Heart left ventricle (tissue), 16 donors: ENCODE data around the gene PROCR. TPM values are rescaled to one million over a fixed set of nuclear protein-coding genes. Genes with fewer than 3 reads are reported as not detected.
"Not testable (repeated sequence)": the region's sequence is repeated elsewhere in the genome, so short reads cannot be mapped to it uniquely, and the experiment has no call there.

Experiments used
- ATAC-seq, 4 donors: fragments of 200-7000 bp; cut with Tn5 transposase; one replicate each; pipeline ENCODE4 v1.9.1; 2020 to 2022; ENCODE audit warnings: moderate library complexity in 4 of 4, mild to moderate bottlenecking in 3 of 4, moderate number of reproducible peaks in 1 of 4
- DNase-seq, 5 donors: peaks; one replicate each; pipeline ENCODE4 v3.0.0-alpha.2; 2020
- H3K27ac ChIP-seq, 12 donors: fragments of 200-600 bp; sonication (generic) in 4 of 12; one replicate each; pipeline versions ENCODE4 v1.5.0 to v1.8.0; 2016 to 2022; ENCODE audit warnings: mild to moderate bottlenecking in 2 of 12
- H3K27me3 ChIP-seq, 9 donors: fragments of 200-600 bp; sonication (generic) in 2 of 9; one replicate each; pipeline versions ENCODE4 v1.5.1 to v1.8.0; 2016 to 2022; ENCODE audit warnings: mild to moderate bottlenecking in 3 of 9
- H3K36me3 ChIP-seq, 9 donors: fragments of 200-600 bp; sonication (generic) in 2 of 9; one replicate each; pipeline versions ENCODE4 v1.5.0 to v1.8.0; 2018 to 2022; ENCODE audit warnings: mild to moderate bottlenecking in 2 of 9
- H3K4me1 ChIP-seq, 12 donors: fragments of 200-600 bp; sonication (generic) in 4 of 12; one replicate each; pipeline versions ENCODE4 v1.5.0 to v1.8.0; 2016 to 2022; ENCODE audit warnings: mild to moderate bottlenecking in 3 of 12
- H3K4me3 ChIP-seq, 12 donors: fragments of 200-600 bp; sonication (generic) in 4 of 12; one replicate each; pipeline versions ENCODE4 v1.5.0 to v1.8.0; 2017 to 2022; ENCODE audit warnings: mild to moderate bottlenecking in 9 of 12, moderate library complexity in 4 of 12
- H3K9me3 ChIP-seq, 12 donors: fragments of 200-600 bp; sonication (generic) in 4 of 12; one replicate each; pipeline versions ENCODE4 v1.5.0 to v1.8.0; 2016 to 2022; ENCODE audit warnings: mild to moderate bottlenecking in 1 of 12
- POLR2A ChIP-seq, 2 donors: fragments of 450-650 bp; IDR thresholded peaks; one replicate each; pipeline ENCODE4 v1.6.1; 2017; ENCODE audit warnings: antibody characterized with exemption in 2 of 2, mild to moderate bottlenecking in 2 of 2, moderate library complexity in 2 of 2
- WGBS, 4 donors: extraction: QIAGEN DNeasy Blood & Tissue Kit in 2 of 4; methylation state at CpG; one replicate each; pipeline versions ENCODE4 v1.1.5 to v1.1.7; 2013 to 2018; 5-methylcytosine and 5-hydroxymethylcytosine counted together
- intact Hi-C, 10 donors: fragments of 100-400 bp; cut with DNase I; formaldehyde crosslinking; loops; one replicate each; pipeline versions ENCODE4 v1.11.1 to v1.14.2; 2022
- polyA plus RNA-seq, 2 donors: library from polyadenylated mRNA; stranded (reverse); fragments of 200-250 nt; gene quantifications; one replicate each; pipeline ENCODE4 v1.2.3, GENCODE V29; 2013
- total RNA-seq, 9 donors: library from RNA; depleted of rRNA in 2 of 9; stranded (reverse); fragments of >200 nt in 2 of 9; fragmentation: NEBNext Ultra II Directional in 3 of 9; extraction: Animal tissue kit (Norgen Biotek cat#: 25700) in 3 of 9; gene quantifications; one replicate each; pipeline versions ENCODE4 v1.1.0 to v1.2.4, GENCODE V29; 2016 to 2023
- TF ChIP-seq, protein P1 (sequence below), 12 donors: fragments of 200-600 bp; sonication (generic) in 4 of 12; IDR thresholded peaks; one replicate each; pipeline versions ENCODE4 v1.5.0 to v1.8.0; 2018 to 2022; ENCODE audit warnings: antibody characterized with exemption in 12 of 12, mild to moderate bottlenecking in 5 of 12
- donor health status: ischemic (EF 13 %, LVEDD 7.1; RV severe dilation, severe dysfunction).
- donor health status: healthy with polysubstance abuse.
- donor health status: DM: no; HTN: yes; CAD: no.
- donor health status: DM: no; HTN: no; CAD: no.
- donor health status: ischemic (EF 25% LVEDD 6.9; RV normal size, moderate dysfunction).
- donor health status: ischemic (EF 25% LVEDD 5.7; RV mildly dilated, moderate dysfunction).
- donor health status: healthy.
- donor health status: DM: yes; HTN: yes; CAD: no.
- donor health status: ischemic (EF 35%, LVEDD 5.7; RV mildly dilated, moderate dysfunction).
- donor health status: nonischemic (EF 11% LVEDD 7.7; RV severe dilation, severe dysfunction).
- donor health status: DM: yes; HTN: yes; CAD: no.
- donor health status: PGD.
- donor health status: ischemic (EF 29% LVEDD 5.4; RV normal size, mild dysfunction).
- donor health status: nonischemic (EF 23%, LVEDD 6.1; RV moderate dilation, normal function).

Gene PROCR
- total and polyA plus RNA-seq, 11 donors: 2.5 to 64.6 (median 11.9) TPM

DNA sequence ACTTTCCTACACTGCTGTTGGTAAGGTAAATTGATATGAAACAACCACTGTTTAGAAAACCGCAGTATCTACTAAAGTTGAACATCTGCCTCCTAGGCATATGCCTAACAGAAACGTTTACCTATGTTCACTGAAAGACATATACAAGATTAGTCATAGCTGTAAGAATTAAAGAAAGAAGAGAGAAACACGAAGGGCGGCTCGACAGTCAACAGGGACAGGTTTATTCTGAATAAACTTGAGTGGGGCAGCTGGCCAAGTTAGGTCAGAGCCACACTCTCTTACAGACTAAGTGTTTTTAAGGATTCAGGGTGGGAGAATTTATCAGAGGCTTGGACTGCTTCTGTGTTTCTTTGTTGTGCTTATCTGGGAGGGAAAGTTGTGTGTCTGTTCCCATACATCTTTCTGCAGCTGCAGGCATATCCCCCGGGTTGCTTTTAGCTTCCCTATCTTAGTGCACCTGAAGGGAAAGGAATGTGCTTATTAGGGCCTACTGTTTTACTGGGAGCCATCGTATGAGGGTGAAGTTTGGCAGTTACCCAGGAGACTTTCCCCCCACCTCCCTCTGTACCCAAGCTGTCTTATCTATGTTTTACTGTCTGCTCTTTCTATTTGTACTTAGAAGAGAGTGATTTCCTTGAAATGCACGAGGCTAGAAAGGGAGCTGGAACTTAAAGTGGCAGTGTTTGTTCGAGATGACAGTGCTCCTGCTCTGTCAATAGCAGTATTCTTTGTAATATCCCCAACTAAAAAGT is 20.4 kb downstream of the PROCR start:
- 37 to 43% (median 41%) methylated on average over 9 of the region's 9 CpGs for WGBS, 4 donors
- H3K36me3 ChIP-seq: no peaks in the 10 kb centered on the region
- H3K4me1 ChIP-seq: peaks cover 0 to 10% (median 0%) of the 10 kb centered on the region in 12 donors
- H3K9me3 ChIP-seq: peaks cover 0 to 18% (median 8%) of the 10 kb centered on the region in 12 donors
- intact Hi-C loops: no loop called here
- TF ChIP-seq POLR2A (IDR thresholded peaks at IDR 0.05): no peak
- TF ChIP-seq, protein P1, sequence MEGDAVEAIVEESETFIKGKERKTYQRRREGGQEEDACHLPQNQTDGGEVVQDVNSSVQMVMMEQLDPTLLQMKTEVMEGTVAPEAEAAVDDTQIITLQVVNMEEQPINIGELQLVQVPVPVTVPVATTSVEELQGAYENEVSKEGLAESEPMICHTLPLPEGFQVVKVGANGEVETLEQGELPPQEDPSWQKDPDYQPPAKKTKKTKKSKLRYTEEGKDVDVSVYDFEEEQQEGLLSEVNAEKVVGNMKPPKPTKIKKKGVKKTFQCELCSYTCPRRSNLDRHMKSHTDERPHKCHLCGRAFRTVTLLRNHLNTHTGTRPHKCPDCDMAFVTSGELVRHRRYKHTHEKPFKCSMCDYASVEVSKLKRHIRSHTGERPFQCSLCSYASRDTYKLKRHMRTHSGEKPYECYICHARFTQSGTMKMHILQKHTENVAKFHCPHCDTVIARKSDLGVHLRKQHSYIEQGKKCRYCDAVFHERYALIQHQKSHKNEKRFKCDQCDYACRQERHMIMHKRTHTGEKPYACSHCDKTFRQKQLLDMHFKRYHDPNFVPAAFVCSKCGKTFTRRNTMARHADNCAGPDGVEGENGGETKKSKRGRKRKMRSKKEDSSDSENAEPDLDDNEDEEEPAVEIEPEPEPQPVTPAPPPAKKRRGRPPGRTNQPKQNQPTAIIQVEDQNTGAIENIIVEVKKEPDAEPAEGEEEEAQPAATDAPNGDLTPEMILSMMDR (IDR thresholded peaks at IDR 0.05): no peak
- no peak for DNase-seq
- ATAC-seq: no peak
- H3K27me3 ChIP-seq: no peaks in the 10 kb centered on the region
- no peak overlapping the region for H3K27ac ChIP-seq
- no peak overlapping the region for H3K4me3 ChIP-seq

DNA sequence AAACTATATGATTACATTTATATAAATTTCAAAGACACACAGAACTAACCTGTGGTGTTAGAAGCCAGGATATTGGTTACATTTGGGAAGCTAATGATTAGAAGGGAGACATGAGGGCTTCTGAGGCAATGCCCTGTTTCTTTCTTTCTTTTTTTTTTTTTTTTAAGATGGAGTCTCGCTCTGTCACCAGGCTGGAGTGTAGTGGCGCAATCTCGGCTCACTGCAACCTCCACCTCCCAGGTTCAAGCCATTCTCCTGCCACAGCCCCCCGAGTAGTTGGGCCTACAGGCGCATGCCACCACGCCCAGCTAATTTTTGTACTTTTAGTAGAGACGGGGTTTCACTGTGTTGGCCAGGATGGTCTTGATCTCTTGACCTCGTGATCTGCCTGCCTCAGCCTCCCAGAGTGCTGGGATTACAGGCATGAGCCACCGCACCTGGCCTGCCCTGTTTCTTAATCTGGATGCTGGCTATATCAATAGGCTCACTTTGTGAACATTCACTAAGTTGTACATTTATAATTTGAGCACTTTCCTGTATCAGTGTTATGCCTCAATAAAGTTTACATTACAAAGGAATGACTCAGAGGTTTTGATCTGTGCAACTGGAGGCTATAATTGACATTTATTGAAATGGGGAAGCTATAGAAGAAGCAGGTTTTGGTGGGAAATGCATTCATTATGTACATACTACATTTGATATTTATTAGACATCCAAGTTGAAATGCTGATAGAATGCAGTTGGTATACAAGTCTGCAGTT is 21.3 kb downstream of the PROCR start:
- ATAC-seq, H3K36me3 ChIP-seq, H3K27me3 ChIP-seq, H3K4me3 ChIP-seq, H3K27ac ChIP-seq, DNase-seq, intact Hi-C loops, H3K4me1 ChIP-seq: not testable (repeated sequence)
- 92 to 96% (median 95%) methylated on average over 9 of the region's 9 CpGs for WGBS, 4 donors
- H3K9me3 ChIP-seq: peaks cover 0 to 22% (median 8%) of the 10 kb centered on the region in 12 donors

DNA sequence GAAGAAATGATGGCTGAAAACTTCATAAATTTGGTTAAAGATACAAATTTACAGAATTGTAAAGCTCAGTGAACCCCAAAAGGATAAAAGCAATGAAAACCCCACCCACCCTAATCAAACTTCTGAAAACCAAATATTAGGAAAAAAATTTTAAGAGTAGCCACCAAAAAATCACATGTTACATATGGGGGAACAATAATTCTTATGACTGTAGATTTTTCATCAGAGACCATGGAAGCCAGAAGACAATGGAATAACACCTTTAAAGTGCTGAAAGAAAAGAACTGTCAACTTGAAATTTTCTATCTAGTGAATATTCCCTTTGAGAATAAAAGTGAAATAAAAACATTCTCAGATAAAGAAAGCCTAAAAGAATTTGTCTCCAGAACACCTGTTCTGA is 24.4 kb downstream of the PROCR start:
- H3K36me3 ChIP-seq: peaks cover 0 to 8% (median 0%) of the 10 kb centered on the region in 9 donors
- H3K27ac ChIP-seq: no peak overlapping the region
- H3K4me1 ChIP-seq: peaks cover 0 to 10% (median 0%) of the 10 kb centered on the region in 12 donors
- no peak for DNase-seq
- peaks cover 0 to 31% (median 8%) of the 10 kb centered on the region in 12 donors for H3K9me3 ChIP-seq
- no peaks in the 10 kb centered on the region for H3K27me3 ChIP-seq
- TF ChIP-seq, protein P1 (IDR thresholded peaks at IDR 0.05): no peak
- TF ChIP-seq POLR2A (IDR thresholded peaks at IDR 0.05): no peak
- no peak overlapping the region for H3K4me3 ChIP-seq
- intact Hi-C loops: no loop called here
- no peak for ATAC-seq

DNA sequence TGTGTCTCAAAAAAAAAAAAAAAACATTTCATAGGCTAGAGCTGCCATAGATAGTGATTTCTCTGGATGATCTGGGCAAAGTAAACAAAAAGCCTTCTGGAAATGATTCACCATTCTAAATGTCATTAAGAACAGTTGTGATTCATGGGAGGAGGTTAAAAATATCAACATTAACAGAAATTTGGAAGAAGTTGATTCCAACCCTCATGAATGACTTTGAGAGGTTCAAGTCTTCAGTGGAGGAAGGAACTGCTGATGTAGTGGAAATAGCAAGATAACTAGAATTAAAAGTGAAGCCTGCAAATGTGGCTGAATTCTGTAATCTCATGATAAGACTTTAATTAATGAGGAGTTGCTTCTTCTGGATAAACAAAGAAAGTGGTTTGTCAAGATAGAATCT is 27.9 kb downstream of the PROCR start:
- intact Hi-C loops: loop anchor here in 2 of 10 donors (5.0 to 10.0 kb wide), 3 partner anchors 32 to 365 kb away; partner anchors contain the start of genes ACSS2 (in 1 of the 2) and GGT7 (in 1 of the 2)
- Histone ChIP-seq H3K27ac (no peak overlapping the region), H3K27me3 (no peaks in the 10 kb centered on the region), H3K4me1 (no peaks in the 10 kb centered on the region), H3K4me3 (no peak overlapping the region), H3K9me3 (peaks cover 0 to 36% (median 8%) of the 10 kb centered on the region in 12 donors), H3K36me3 (peaks cover 0 to 16% (median 0%) of the 10 kb centered on the region in 9 donors)
- no peak for ATAC-seq
- no peak for DNase-seq
- TF ChIP-seq POLR2A (IDR thresholded peaks at IDR 0.05): no peak
- TF ChIP-seq, protein P1 (IDR thresholded peaks at IDR 0.05): no peak
